Natural killer cell (primary cell): ENCODE results near the gene ARG1. TPM values are rescaled to one million over a fixed set of nuclear protein-coding genes. Genes with fewer than 3 reads are reported as not detected.

Experiments
- ATAC-seq, 3 donors: fragments of 150-1000 bp in 2 of 3; fragments of 200-7000 bp in 1 of 3; cut with Tn5 transposase; 1 replicate in 1 of 3; 2 replicates in 2 of 3; pipeline ENCODE4 v1.10.0; 2021; ENCODE audit warnings: mild to moderate bottlenecking in 2 of 3, moderate library complexity in 2 of 3
- DNase-seq, 2 donors: peaks; one replicate each; pipeline versions ENCODE4 v3.0.0 to v3.0.0-alpha.2; 2013 to 2021; ENCODE audit warnings: mixed read lengths in 1 of 2
- H3K27ac ChIP-seq: one replicate; pipeline ENCODE4 v1.5.1; 2013; ENCODE audit warnings: mild to moderate bottlenecking, low read length
- H3K27me3 ChIP-seq: one replicate; pipeline ENCODE4 v1.6.1; 2013; ENCODE audit warnings: low read length; ENCODE audit not compliant: control insufficient read depth, insufficient read depth
- H3K36me3 ChIP-seq: one replicate; pipeline ENCODE4 v1.6.1; 2013; ENCODE audit warnings: low read length; ENCODE audit not compliant: control insufficient read depth, insufficient read depth
- H3K4me1 ChIP-seq: one replicate; pipeline ENCODE4 v1.6.1; 2013; ENCODE audit warnings: low read length; ENCODE audit not compliant: control insufficient read depth, insufficient read depth
- H3K4me3 ChIP-seq: one replicate; pipeline ENCODE4 v1.5.1; 2013; ENCODE audit warnings: low read length
- H3K9me3 ChIP-seq: one replicate; pipeline ENCODE4 v1.6.1; 2013; ENCODE audit warnings: low read length; ENCODE audit not compliant: control insufficient read depth, insufficient read depth
- H3K27ac Mint-ChIP-seq, 2 donors: one replicate each; pipeline ENCODE4 v1.8.0; 2022; ENCODE audit warnings: mild to moderate bottlenecking in 2 of 2, mixed read lengths in 2 of 2, moderate library complexity in 1 of 2
- H3K27me3 Mint-ChIP-seq, 2 donors: one replicate each; pipeline ENCODE4 v1.8.0; 2022; ENCODE audit warnings: low read depth in 2 of 2, mixed read lengths in 2 of 2
- H3K36me3 Mint-ChIP-seq: one replicate; pipeline ENCODE4 v1.8.0; 2022; ENCODE audit warnings: mixed read lengths
- H3K4me1 Mint-ChIP-seq, 2 donors: one replicate each; pipeline ENCODE4 v1.8.0; 2022; ENCODE audit warnings: mixed read lengths in 2 of 2
- H3K4me3 Mint-ChIP-seq: one replicate; pipeline ENCODE4 v1.8.0; 2022; ENCODE audit warnings: mild to moderate bottlenecking, moderate library complexity, mixed read lengths
- H3K9me3 Mint-ChIP-seq, 2 donors: one replicate each; pipeline ENCODE4 v1.8.0; 2022; ENCODE audit warnings: mixed read lengths in 2 of 2
- CTCF ChIP-seq: fragments of 200-600 bp; IDR thresholded peaks from one replicate; pipeline ENCODE4 v1.8.0; 2022; ENCODE audit warnings: antibody characterized with exemption
- WGBS: methylation state at CpG from one replicate; pipeline ENCODE4 v1.1.7; 2013; ENCODE audit warnings: missing lambda C conversion rate; ENCODE audit not compliant: insufficient coverage; 5-methylcytosine and 5-hydroxymethylcytosine counted together
- intact Hi-C: fragments of 100-400 bp; cut with micrococcal nuclease; formaldehyde crosslinking; loops from one replicate; pipeline ENCODE4 v1.14.2; 2022
- total RNA-seq, 4 donors: library from RNA; stranded (reverse); fragments of 120-200 nt in 1 of 4; gene quantifications; one replicate each; pipeline versions ENCODE4 v1.2.3 to v1.2.4, GENCODE V29; 2013 to 2022

The ARG1 gene
- total RNA-seq, 3 donors from 2014 or later (not counting 1 experiment from before 2014, with no cell fraction given): not detected

GRCh38 chr6:131548441-131548840, 24.6 kb upstream of the ARG1 start:
- WGBS: 100% methylated on average over 1 of the region's 1 CpG
- H3K4me1 Mint-ChIP-seq: no peaks in the 10 kb centered on the region

GRCh38 chr6:131549811-131550210, 23.2 kb upstream of the ARG1 start:
- WGBS: 42% methylated on average over 2 of the region's 2 CpGs
- H3K4me3 Mint-ChIP-seq: no peak overlapping the region
- no peaks in the 10 kb centered on the region for H3K36me3 ChIP-seq
- no peak for TF ChIP-seq CTCF
- ATAC-seq (no peak), DNase-seq (no peak)
- H3K9me3 Mint-ChIP-seq: no peaks in the 10 kb centered on the region
- H3K27me3 Mint-ChIP-seq: peaks cover 0 to 19% of the 10 kb centered on the region in 2 donors
- H3K27me3 ChIP-seq: no peaks in the 10 kb centered on the region
- H3K36me3 Mint-ChIP-seq: no peaks in the 10 kb centered on the region
- no peaks in the 10 kb centered on the region for H3K4me1 ChIP-seq
- no peaks in the 10 kb centered on the region for H3K9me3 ChIP-seq
- H3K27ac ChIP-seq: no peak overlapping the region
- intact Hi-C loops: no loop called here
- no peaks in the 10 kb centered on the region for H3K4me1 Mint-ChIP-seq
- no peak overlapping the region for H3K27ac Mint-ChIP-seq
- H3K4me3 ChIP-seq: no peak overlapping the region

More at GRCh38 chr6:131548441-131548840, 24.6 kb upstream of the ARG1 start:
- Mint-ChIP-seq H3K4me3 (no peak overlapping the region), H3K27me3 (peaks cover 0 to 10% of the 10 kb centered on the region in 2 donors), H3K27ac (no peak overlapping the region), H3K36me3 (no peaks in the 10 kb centered on the region), H3K9me3 (no peaks in the 10 kb centered on the region)
- DNase-seq (no peak), ATAC-seq (no peak)
- Histone ChIP-seq H3K4me3 (no peak overlapping the region), H3K36me3 (no peaks in the 10 kb centered on the region), H3K9me3 (no peaks in the 10 kb centered on the region), H3K27ac (no peak overlapping the region), H3K4me1 (no peaks in the 10 kb centered on the region), H3K27me3 (no peaks in the 10 kb centered on the region)
- intact Hi-C loops: no loop called here
- no peak for TF ChIP-seq CTCF

- no peak for ATAC-seq
- WGBS: 95% methylated on average over 4 of the region's 4 CpGs
These were observed 21.1 kb upstream of the ARG1 start for GRCh38 chr6:131551902-131552301.

More at GRCh38 chr6:131551902-131552301, 21.1 kb upstream of the ARG1 start:
- Histone ChIP-seq H3K27me3 (no peaks in the 10 kb centered on the region), H3K9me3 (no peaks in the 10 kb centered on the region), H3K4me3 (no peak overlapping the region), H3K27ac (no peak overlapping the region), H3K36me3 (no peaks in the 10 kb centered on the region), H3K4me1 (no peaks in the 10 kb centered on the region)
- Mint-ChIP-seq H3K27me3 (peaks cover 0 to 19% of the 10 kb centered on the region in 2 donors), H3K27ac (no peak overlapping the region), H3K36me3 (no peaks in the 10 kb centered on the region), H3K9me3 (no peaks in the 10 kb centered on the region), H3K4me1 (no peaks in the 10 kb centered on the region), H3K4me3 (no peak overlapping the region)
- intact Hi-C loops: no loop called here
- DNase-seq: no peak
- TF ChIP-seq CTCF: no peak
